ENCODE results near the gene CFAP58.
A peak's percentile ranks its signal among the peaks of the same experiment; 100 is the strongest.

Gene CFAP58

GRCh38 chr10:104322416-104322782 is 31.2 kb upstream of the CFAP58 start:
- DNase-seq (ENCODE audit: low read depth, low spot score), result no peak

GRCh38 chr10:104323085-104323484 is 30.5 kb upstream of the CFAP58 start:
- no peak for DNase-seq (ENCODE audit: low read depth, low spot score)

GRCh38 chr10:104323760-104324201 is 29.9 kb upstream of the CFAP58 start:
- DNase-seq (ENCODE audit: low read depth, low spot score), result no peak

GRCh38 chr10:104324221-104324686 is 29.4 kb upstream of the CFAP58 start:
- no peak for DNase-seq (ENCODE audit: low read depth, low spot score)

DNA sequence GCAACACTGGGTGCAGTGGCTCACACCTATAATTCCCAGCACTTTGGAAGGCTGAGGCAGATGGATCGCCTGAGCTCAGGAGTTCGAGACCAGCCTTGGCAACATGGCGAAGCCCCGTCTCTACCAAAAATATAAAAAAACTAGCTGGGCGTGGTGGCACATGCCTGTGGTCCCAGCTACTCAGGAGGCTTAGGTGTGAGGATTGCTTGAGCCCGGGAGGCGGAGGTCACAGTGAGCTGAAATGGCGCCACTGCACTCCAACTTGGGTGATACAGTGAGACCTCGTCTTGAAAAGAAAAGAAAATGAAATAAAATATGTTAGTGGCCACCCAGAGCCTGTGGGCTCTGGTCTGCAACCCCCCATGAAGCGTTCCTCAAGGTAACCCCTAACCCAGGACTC is 28.7 kb upstream of the CFAP58 start:
- no peak for DNase-seq (ENCODE audit: low read depth, low spot score)

GRCh38 chr10:104325436-104326435 is 27.9 kb upstream of the CFAP58 start:
- DNase-seq (ENCODE audit: low read depth, low spot score), result no peak

DNA sequence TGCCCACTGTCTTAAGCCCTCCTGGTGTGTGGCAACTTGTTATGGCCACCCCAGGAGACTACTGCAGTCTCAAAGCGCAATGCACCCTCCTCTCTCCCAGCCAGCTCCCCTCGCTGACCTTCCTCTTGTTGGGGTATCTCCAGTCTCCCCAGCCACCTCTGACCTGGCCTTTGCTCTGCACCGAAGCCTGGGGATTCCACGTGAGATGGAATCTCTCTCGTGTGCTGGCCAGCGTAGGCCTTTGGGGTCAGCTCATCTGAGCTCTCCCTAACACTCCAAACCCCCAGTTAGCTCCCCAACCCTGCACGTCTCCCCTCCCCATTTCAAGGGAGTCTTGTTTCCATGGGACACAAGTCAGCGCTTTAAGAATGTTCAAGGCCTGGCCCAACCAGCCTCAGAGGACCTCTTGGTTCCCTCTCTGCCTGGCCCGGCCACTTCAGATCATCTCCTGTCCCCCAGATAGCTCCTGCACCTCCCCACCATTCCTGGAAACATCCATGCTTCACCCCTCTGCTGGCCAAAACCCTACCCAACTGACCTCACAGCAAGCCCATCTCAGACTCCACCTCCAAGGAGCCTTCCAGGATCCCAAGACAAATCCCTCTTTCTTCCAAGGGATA is 26.5 kb upstream of the CFAP58 start:
- DNase-seq (ENCODE audit: low read depth, low spot score), result no peak

DNA sequence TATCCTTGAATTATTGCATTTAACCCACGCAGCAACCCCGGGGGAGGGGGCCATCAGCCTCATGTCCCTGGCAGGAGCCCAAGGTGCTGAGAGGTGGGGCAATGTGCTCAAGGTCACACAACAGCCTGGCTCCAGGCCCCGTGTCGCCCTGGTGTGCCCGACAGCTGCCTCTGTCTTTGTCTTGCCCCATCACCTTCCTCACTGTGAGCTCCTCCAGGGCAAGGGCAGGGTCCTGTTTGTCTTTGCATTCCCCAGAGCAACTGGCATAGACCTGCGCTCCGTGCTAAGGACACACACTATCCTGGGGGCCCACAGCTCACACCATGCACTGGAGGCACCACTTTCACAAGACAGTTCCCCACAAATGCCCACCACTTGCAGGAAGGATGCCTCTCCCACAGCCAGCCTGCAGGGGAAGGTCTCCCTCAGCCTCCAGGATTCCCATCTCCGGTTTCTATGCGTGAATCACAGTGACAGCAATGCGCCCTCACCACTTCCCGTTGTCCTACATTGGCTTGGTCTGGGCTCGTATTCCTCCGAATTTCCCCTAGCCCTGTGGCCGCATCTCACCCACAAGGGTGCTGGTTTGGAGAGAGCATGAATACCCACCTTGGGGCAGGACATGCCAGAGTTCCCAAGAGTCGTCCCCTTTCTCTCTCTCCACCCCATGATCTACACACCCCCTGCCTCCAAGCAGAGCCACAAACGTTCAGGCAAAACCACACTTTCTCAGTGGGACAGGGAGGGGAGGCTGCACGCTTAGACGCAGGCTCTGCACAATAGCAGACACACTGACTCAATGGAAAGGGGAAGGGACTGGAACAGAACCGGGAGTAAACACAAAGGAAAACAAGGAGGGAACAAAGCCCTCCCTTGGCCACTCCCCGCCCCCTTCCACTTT is 25.6 kb upstream of the CFAP58 start:
- no peak for DNase-seq (ENCODE audit: low read depth, low spot score)

DNA sequence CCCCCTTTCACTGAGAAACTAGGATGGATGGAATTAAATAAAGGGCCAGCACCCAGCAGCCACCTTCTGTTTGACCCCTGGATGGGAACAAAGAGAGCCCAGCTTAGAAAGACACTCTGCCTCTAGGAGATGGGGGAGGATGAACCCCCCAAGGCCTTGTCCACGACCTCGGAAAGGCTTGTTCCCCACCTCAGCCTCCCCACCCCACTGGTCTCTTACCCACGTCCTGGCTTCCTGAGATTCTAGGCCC is 25.1 kb upstream of the CFAP58 start:
- DNase-seq (ENCODE audit: low read depth, low spot score), result no peak

GRCh38 chr10:104328896-104329710 is 24.5 kb upstream of the CFAP58 start:
- DNase-seq (ENCODE audit: low read depth, low spot score), result peak; percentile 44

GRCh38 chr10:104329735-104330134 is 23.9 kb upstream of the CFAP58 start:
- no peak for DNase-seq (ENCODE audit: low read depth, low spot score)

GRCh38 chr10:104330168-104331110 is 23.2 kb upstream of the CFAP58 start:
- DNase-seq (ENCODE audit: low read depth, low spot score), result no peak

DNA sequence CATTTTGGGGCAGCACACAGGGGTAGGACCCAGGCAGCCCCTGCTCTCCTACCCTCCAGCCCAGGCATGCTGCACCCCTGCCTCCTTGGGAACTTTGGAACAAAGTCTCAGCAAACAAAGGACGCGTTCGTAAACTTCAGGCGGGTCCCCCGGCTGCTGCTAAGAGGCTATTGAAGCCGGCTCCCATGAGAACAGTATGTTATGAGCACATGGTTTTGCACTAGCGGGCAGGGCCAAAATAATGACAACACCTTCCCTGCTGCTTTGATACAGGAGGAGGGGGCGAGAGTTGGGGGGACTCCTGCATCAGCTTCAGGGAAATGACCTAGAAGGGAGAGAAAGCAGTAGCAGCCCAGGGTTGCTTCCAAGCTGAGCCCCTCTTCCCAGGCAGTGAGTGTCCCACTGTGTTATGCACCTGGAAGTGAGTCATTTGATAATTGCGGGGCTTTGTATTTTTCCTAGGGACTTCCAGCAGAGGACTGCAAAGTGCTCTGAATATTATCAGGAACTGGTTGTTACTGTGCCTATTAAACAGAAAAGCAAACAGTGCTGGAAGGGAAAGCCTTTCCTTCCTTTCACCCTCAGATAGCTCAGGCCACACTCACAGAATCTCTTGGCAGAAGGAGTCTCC is 22.3 kb upstream of the CFAP58 start:
- DNase-seq (ENCODE audit: low read depth, low spot score), result no peak

DNA sequence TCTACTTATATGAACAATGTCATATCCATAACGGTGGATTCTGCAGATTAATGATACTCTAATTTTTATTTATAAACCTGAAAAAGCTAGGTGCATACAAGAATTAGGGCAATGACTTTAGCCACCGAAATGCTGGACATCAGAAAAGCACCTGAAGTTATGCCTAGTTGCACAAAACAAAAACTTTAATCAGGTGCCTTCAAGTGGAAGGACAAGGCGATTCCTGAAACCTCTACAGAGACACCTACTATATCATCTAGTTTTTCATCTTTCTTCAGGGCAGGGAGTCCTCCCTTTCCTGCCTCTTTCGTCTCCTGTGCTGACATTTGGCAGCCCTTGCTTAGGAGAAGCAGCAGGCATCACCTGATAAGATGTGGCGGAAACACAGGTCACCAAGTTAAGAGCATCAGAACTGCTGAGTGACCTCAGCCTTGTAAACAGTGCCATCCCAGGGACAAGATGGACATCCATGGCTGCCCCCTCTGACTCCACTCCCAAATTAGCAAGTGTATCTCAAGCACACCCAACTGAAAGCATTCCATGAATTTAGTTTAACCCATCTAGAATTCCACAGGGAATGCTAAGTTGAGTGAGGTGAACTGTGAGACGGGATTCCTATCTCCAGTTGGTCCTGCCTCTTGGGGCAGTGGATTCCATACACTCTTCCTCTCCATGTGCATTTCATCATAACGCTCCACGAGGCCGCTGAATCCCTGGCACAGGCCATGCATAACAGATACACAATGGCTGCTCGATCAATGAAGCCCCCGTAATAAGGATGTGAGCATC is 21.2 kb upstream of the CFAP58 start:
- DNase-seq (ENCODE audit: low read depth, low spot score), result no peak

- no peak for DNase-seq (ENCODE audit: low read depth, low spot score)
Observed at GRCh38 chr10:104333032-104333727, 20.5 kb upstream of the CFAP58 start.

DNA sequence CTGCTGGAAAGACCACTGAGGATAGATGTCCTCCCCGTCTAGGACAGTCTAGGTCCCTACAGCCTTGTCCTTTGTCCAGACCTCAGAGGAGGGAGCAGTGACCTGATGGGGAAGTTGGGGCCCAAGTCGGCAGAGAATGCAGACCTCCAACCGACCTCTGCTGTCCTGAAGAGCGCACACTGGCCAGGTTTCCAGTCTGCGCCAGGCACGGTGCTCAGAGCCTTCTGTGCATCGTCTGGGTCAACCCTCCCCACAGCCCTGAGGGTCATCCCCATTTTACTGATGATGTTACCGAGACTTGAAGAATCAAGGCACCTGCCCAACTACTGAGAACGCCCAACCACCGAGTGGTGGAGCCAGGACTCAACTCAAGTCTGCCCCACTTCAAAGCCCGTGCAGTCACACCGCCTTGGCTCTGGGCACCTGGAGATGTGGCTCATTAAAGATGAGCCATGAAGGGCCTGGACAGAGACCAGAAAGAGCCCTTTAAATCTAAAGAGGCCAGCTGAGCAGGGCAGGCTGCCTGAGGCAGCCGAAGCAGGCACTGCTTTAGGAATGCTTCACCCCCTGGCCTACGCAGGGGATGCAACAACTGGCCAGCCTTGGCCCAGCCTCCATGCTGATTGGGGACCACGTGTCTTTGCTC is 19.8 kb upstream of the CFAP58 start:
- DNase-seq (ENCODE audit: low read depth, low spot score), result no peak

- no peak for DNase-seq (ENCODE audit: low read depth, low spot score)
Observed at GRCh38 chr10:104334561-104334960, 19.1 kb upstream of the CFAP58 start.
